HG03095 (cell line): ENCODE results near the gene PLEKHA5.
"Not testable (repeated sequence)": the region's sequence is repeated elsewhere in the genome, so short reads cannot be mapped to it uniquely, and the experiment has no call there.

Experiments used
- ATAC-seq: cut with Tn5 transposase; IDR thresholded peaks from one replicate; pipeline ENCODE4 v1.9.1; 2021; ENCODE audit warnings: moderate library complexity; ENCODE audit not compliant: unreplicated experiment

PLEKHA5 gene

GRCh38 chr12:19400649-19401285, 271.2 kb downstream of the PLEKHA5 start:
- not testable (repeated sequence) for ATAC-seq

GRCh38 chr12:19402211-19402610, 272.7 kb downstream of the PLEKHA5 start:
- no peak for ATAC-seq

DNA sequence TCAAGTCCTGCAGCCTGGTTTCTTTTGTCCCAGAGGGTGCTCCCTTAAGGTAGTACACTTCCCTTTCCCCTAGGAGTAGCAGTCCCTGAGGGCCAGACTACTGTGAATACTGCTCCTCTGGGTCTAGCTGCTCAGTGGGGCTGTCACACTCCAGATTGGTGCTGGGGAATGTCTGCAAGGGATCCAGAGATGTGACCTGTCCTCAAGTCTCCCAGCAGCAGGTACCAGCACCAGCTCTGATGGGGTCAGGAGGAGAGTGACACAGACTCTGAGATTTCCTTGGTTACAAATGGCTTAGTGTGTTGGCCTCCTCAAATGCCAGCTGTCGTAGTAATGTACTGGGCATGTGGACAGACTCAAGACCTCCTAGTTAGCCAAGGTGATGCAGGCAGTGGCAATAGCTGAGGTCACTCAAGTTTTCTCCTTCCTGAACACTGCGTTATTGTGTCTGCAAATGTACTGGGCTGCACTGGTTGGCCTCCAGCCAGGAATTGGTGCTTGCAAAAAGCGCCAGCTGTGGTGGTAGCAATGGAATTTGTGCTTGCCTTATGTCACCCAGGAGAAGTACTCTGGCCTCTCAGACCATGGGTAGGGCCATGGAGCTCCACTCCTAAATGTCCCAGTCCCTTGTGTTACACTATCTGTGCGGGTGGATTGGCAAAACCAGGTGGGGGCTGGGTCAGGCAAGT, 273.4 kb downstream of the PLEKHA5 start:
- no peak for ATAC-seq

DNA sequence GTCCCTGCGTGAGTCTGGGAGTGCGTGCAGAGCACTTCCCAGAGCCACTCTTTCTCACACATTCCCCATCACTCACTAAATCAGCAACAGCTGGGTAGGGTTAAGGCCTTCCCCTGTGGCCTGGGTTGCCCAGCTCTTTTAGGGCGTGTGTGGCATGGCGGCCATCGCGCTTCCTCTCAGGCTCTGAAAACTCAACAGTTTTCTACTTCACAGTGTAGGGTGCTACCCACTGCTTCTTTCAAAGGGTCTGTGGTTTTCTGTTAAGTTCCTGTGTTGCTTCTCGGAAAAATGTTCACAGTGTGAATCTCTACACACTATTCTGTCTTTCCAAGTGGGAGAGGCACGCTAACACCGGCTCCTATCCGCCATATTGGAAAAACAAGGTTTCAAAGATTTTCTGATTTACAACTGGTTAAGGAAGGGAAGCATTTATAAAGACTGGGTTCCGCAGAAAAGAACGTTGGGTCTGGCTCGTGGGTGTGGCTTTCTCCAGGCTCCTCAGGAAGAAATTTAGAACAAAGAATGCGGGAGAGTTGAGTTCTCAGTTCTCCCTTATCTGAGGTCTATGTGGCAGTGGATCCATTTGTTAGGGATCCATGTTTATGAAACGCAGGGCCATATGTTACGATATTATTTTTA, 274.8 kb downstream of the PLEKHA5 start:
- no peak for ATAC-seq

- ATAC-seq = no peak
Observed at GRCh38 chr12:19409376-19409775, 279.8 kb downstream of the PLEKHA5 start.

DNA sequence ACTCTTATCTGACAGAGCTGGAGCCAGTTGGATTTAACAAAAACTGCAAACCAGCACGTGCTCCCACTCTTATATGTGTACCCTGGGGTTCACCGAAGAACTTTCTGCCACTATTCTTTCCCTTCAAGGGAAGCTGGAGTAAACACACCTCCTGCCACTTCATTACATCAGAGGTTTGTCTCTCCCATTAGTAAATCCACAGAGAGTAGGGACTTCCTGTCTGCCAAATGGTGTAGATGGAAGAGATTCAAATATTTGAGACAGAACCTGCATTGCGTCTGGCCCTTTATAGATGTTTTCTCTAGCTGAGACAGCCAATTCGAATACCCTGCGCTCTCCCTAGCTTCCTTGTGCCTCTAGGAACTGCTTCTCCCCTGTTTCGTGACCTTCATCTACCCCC, 280.7 kb downstream of the PLEKHA5 start:
- no peak for ATAC-seq

DNA sequence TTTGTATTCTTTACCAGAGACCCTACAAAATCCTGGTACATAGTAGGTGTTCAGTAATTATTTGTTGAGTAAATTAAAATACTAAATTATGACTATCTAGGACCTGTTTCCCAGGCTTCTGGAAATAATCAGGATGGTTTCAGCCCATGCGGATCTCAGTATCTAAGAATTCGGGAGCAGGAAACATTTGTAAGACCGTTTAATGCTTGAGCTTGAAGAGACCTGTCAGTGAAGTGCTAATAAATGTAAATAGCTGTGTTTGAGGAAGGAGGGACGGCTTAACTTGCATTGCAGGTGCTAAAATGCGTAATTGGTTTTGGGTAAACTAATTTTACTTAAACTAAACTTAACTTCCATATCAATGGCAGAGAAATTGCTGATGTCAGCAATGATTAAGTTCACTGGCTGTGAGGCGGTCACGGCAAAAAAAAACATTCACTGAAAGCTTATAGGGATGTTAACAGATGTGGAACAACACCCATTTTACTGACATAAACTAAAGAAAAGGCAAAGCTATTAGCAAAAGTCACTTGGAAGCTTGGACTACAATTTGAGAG, 281.2 kb downstream of the PLEKHA5 start:
- ATAC-seq = no peak

GRCh38 chr12:19411234-19412204, 282.0 kb downstream of the PLEKHA5 start:
- ATAC-seq = no peak

DNA sequence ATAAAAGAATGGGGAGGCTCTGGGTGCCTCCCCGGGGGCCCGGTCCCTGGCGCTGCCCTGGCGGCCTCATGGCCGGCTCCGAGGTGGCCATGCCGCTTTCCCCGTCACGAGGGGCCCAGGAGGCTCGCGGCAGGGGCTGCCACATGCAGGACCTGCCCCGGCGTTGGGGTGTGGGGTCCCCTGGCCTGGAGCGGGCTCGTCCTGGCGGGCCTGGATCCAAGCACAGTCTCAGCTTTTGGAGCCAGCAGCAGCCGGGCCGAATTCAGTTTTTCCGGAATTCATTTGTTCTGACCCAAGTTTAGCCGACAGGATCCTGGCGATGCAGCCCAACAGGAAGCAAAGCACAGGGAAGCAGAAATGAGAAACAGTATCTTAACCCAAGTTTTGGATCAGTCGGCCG, 283.3 kb downstream of the PLEKHA5 start:
- ATAC-seq = no peak

DNA sequence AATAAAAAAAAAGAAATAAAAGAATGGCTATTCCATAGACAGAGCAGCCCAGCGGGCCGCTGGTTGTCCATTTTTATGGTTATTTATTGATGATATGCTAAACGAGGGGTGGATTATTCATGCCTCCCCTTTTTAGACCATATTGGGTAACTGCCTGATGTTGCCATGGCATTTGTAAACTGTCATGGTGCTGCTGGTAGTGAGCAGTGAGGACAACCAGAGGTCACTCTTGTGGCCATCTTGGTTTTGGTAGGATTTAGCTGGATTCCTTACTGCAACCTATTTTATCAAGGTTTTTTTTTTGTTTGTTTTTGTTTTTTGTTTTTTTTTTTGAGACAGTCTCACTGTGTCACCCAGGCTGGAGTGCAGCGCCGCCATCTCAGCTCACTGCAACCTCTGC, 284.0 kb downstream of the PLEKHA5 start:
- not testable (repeated sequence) for ATAC-seq

GRCh38 chr12:19415563-19415962, 286.0 kb downstream of the PLEKHA5 start:
- no peak for ATAC-seq

- ATAC-seq = no peak
Observed at GRCh38 chr12:19419086-19419485, 289.6 kb downstream of the PLEKHA5 start.

DNA sequence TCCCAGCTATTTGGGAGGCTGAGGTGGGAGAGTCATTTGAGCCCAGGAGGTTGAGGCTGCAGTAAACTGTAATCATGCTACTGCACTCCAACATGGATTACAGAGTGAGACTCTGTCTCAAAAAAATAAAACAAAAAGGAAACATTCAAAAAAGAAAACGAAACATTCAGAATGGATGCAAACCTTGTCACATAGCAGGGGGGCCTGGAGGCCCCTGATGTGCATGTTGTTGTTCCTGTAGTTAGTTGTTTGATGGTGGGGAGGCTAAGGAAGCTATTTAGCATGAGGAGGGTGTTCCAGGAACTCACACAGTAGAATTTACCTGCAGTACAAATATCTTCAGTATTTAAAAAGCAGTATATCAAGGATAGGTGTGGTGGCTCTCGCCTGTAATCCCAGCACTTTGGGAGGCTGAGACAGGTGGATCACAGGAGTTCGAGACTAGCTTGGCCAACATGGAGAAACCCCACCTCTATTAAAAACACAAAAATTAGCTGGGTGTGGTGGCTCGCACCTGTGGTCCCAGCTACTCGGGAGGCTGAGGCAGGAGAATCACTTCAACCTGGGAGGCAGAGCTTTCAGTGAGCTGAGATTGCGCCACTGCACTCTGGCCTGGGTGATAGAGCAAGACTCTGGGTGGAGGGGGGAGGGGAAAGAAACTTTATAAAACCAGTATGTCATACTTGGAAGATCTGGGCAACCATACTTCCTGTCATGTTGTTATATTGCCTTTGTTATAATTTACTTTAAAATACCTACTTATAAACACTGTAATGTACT, 292.2 kb downstream of the PLEKHA5 start:
- ATAC-seq = no peak

DNA sequence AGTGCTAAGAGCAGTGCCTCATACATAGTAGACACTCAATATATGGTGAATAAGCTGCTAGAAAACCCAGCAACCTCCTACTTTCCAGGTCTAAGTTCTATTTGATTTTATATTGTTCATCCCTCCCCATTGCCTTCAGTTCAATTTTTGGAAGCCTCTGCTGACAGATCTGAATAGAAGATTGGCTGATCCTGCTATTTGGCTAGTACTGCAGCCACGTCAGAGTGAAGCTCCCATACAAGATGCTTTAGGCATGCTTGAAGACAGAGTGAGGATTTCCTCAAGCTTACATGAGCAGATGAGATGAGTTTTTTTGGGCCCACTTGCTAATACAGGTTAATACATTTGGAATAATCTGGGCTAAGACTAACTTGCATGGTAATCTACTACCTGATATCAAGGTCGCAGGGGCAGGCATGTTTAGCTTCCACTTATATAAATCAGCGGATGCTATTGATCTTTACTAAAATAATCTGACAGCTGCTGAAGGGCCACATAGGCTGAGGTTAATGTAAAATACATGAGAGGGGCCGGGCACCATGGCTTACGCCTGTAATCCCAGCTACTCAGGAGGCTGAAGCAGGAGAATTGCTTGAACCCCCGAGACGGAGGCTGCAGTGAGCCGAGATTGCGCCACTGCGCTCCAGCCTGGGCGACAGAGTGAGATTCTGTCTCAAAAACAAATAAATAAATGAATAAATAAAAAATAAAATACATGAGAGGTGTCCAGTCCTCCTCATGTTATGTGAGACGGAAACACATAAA, 293.8 kb downstream of the PLEKHA5 start:
- no peak for ATAC-seq
